A673 (cell line): ENCODE data around the gene CCR4.

ENCODE experiments used
- CTCF ChIP-seq: fragments of 300-800, 200-600 bp; sonication (generic); conservative IDR thresholded peaks from 2 replicates; pipeline ENCODE4 v1.5.1; 2017; ENCODE audit warnings: low read depth, mild to moderate bottlenecking, antibody characterized with exemption, low read length, moderate library complexity, mixed read lengths
- EZH2 ChIP-seq: fragments of 200-600 bp; sonication (generic); IDR thresholded peaks from 2 replicates; pipeline ENCODE4 v1.6.1; 2017; ENCODE audit warnings: borderline replicate concordance, low read depth, mild to moderate bottlenecking, mixed read lengths, antibody characterized with exemption, low read length; ENCODE audit not compliant: poor library complexity, severe bottlenecking

GRCh38 chr3:32991781-32992180 lies 40.3 kb downstream of the CCR4 start:
- TF ChIP-seq CTCF (no peak), EZH2 (no peak)
